Renal pelvis (tissue), 4 donors: ENCODE results near the gene RFT1. TPM values are rescaled to one million over a fixed set of nuclear protein-coding genes. Genes with fewer than 3 reads are reported as not detected.
A peak's percentile ranks its signal among the peaks of the same experiment; 100 is the strongest.

Source experiments
- DNase-seq: peaks from one replicate; pipeline ENCODE4 v3.0.0-alpha.2; 2013
- polyA plus RNA-seq, 3 donors: library from polyadenylated mRNA; unstranded; fragments of 120-200 nt; gene quantifications; one replicate each; pipeline ENCODE4 v1.2.1, GENCODE V29; 2013; ENCODE audit not compliant: insufficient read length in 3 of 3

Gene RFT1
- polyA plus RNA-seq, 3 donors = 24.8 to 28.1 (median 25.9) TPM

- no peak for DNase-seq
These were observed 4.5 kb upstream of the RFT1 start for GRCh38 chr3:53134631-53135232.

- DNase-seq = no peak
These were observed 2.1 kb upstream of the RFT1 start for GRCh38 chr3:53132347-53132746.

- no peak for DNase-seq
These were observed 861 bp upstream of the RFT1 start for GRCh38 chr3:53131096-53131495.

DNA sequence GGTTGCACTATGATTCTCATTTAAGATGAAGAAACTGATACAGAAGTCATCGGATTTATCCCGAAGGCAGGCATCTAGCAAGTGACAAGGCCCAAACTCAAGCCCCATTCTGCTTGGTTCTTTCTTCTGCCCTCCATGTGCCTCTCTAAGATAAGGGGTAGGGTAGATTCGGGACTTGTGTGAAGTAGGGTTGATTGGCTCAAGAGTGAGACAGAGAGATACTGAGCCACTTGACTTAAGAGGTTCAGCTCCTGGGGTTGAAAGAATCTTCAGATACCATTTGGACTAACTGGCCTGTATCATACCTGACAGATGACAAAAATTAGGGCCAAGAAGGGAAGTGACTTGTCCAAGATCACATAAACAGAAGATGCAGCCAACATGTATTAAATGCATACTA, 891 bp downstream of the RFT1 start:
- DNase-seq = no peak

DNA sequence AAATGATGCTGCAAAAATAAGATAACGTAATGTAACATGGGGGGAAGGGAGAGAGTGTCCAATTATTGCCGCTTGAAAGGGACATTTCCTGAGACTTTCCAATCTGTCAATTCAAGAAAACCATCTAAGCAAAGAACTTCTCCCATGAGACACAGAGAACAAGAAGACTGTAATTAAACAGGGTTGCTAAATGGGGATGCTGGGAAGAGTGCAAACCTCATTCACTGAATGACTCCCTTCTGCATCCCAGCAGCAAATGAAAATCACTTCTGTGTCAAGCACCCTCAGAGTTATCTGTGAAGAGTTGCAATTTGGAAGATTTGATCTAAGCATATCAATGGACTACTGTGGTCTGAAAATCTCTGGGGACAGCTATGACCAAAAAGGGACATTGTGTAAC, 3.6 kb downstream of the RFT1 start:
- no peak for DNase-seq

DNA sequence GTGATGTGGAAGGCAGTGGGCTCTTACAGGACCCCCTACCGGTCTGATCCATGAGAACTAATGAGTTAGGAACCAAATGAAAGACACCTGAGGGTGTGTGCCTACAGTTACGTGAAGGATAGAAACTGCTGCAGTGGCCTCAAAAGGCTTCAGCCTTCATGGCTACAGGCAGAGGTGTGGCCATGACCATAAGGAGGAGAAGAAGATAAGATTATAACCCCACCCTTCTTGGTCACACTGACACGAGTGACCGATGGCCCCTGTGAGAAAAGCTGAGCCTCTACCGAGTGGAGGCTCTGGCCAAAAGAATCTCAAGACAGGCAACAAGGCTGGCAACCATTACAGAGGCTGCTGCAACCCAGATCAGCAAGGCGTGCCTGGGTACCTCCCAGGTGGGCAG, 6.3 kb downstream of the RFT1 start:
- DNase-seq = no peak

GRCh38 chr3:53123510-53123909, 6.7 kb downstream of the RFT1 start:
- no peak for DNase-seq

DNA sequence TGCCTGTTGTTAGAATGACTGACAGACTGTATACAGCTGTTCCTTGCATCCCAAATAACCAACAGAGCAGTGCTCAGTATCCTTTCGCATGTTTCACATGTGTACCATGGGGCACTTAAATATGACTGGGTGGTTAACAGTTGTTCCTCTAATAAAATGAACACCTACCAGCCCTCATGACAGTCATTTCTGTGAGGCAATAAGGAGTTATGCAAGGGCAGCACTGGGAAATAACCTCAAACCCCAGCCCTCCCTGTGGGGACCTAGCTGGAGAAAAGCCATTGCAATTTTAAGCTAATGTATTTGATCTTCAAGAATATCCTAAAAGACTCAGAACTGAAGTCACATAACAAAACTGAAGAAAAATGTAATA, 7.3 kb downstream of the RFT1 start:
- DNase-seq = no peak

DNA sequence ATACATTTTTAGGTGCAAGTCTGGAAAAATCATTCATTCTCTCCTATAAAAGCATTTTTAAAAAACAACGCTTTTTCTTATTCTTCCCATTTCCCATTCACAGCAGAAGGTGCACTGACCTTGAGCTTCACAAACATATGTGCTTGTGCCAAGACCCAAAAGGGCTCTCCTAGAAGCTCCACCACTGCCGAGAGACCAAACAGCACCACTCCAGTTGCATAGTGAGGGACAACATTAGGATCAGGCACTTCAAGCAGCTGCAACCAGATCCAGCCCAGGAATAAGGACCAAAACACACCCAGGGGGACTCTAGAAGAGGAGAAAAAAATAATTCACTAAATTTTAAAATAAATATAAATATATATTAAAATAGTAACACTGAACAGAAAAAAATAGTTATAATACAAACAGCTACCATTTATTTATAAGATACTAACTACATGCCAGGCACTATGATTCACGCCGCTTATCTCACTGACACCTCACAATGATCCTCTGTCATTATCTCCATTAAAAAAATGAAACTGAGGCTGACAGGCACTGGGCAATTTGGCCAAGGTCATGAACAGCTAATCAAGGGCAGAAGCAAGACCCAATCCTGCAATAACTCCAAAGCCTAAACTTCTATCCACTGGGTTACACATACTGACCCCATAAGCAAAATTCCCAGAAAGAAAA, 7.8 kb downstream of the RFT1 start:
- DNase-seq = no peak

DNA sequence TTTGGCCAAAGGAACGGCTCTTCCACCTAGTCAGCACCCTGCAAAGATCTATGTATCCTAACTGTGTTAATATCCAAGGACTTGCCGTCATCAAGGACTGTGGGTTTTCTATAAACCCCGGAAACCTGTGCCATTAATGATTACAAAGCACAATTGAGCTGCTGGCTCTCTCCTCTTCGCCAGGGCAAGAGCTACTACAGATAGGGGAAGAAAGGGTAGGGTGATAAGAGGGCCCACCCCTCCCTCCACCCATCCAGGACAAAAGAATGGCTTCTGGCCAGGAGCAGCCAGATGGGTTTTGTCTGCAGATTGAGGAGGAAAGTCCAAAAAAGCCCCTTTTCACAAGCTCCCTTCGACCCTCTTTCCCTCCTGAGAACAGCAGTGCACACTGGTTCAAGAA, 9.9 kb downstream of the RFT1 start:
- DNase-seq = no peak

DNA sequence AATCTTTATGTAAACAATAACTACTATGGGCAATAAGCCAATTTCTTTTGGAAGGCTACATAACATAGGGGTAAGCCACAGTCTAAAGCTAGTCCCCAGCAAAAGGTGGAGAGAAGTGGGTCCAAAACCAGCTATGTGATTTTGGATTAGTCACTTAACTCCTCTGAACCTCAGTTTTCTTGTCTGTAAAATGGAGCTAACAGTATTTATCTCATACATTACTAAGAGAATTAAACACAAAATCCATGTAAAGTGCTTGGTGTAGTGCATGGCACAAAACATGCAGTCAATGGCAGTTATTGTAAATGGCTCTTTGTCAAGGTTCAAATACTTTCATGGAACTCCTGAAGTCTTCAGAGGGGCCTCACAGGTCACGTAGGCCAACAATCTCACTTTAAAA, 13.3 kb downstream of the RFT1 start:
- DNase-seq = no peak

DNA sequence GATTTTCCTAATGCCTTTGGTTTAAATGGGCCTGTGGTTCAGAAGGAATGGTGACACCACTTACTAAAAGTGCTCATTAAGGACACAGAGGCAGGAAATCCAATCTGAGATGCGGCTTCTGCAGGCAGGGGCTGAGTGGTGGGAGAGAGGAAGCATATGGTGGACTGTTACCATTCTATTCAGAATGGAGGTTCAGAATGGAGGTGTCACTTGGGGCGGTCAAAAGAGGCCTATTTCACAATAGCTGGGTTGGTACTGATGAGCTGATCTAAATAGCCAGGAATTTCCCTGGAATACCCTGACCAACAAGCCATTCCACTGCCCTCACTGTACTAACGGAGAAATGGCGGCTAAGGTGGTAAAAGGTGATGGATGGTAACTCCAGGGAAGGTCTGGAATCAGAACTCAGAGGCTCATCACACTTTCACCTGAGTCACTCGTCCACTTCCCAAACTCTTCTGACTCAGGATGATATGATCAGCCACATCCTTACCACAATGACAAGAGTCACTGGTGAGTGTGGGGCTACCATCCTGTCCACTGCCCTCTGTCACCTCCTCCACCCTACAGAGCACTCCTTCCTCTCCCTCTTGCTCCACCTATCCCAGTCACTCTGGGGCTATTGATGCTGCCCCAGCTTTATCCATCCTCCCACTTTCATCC, 15.7 kb downstream of the RFT1 start:
- DNase-seq = no peak

- peak; percentile 78 for DNase-seq
These were observed 16.2 kb downstream of the RFT1 start for GRCh38 chr3:53114011-53114400.

GRCh38 chr3:53113293-53114010, 16.8 kb downstream of the RFT1 start:
- no peak for DNase-seq

DNA sequence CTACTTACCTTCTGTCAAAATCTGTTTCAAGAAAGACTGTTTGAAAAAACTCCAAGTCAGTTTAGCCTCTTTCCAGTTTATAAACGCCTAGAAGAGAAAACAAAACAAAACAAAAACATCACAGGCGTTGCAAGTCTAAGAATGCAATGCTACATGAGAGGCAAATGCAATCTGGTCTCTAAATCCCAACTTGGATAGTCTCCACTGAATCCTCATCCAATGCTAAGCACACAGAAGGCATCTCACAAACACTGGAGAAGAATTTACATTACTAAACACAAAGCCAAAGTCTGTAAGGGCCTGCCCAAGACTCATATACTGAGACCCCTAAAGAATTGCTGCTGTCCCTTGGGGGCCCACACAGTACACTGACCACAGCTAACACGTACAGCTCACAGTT, 18.4 kb downstream of the RFT1 start:
- DNase-seq = no peak

GRCh38 chr3:53109891-53110771, 20.1 kb downstream of the RFT1 start:
- no peak for DNase-seq

GRCh38 chr3:53109190-53109589, 21.0 kb downstream of the RFT1 start:
- DNase-seq = no peak

DNA sequence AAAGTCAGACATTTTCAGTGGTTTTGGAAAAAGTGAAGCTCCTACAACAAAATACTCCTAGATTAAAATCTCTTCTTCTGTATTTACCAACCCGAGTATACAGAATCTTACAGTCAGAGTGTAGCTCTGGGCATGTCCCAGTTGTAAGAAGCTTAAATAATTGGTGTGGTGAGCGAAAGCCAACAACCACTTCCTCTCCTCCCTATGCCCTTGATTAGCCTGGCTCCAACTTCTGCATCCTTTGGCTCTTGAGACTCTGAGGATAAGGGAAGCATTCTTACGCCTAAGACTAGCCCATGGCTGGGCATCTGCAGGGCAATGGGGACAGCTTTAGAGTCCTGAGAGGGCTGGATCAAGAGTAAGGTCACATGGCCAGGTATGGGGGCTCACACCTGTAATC, 25.5 kb downstream of the RFT1 start:
- DNase-seq = no peak

- DNase-seq = no peak
These were observed 26.6 kb downstream of the RFT1 start for GRCh38 chr3:53103397-53104296.

DNA sequence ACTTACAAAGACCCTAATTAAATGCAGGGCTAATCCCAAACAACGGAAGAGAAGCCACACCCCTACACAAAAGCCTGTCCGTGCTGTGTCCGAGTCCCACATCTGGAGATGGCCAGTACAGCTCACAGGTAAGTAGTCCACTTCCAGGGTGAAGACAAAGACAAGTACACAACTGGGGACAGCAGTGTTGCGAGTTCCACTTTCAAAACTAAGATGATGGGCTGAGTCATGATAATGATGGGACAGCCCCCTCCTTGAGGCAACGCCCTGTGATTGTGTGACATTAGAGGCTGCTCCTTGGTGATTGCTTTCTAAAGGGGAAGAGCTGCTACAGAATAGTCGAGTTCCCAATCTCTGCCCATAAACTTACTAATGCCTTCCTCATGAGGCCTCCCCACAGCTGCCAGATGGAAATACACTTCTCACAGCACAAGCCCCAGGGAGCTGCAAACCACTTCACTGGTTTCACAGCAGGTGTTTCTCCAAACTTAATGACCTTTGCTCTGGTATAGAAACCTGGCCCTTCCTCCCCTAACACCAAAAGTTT, 27.6 kb downstream of the RFT1 start:
- no peak for DNase-seq

- DNase-seq = no peak
These were observed 28.3 kb downstream of the RFT1 start for GRCh38 chr3:53101956-53102355.
